GM12865 (cell line): ENCODE measurements around the gene DPP10.

Experiments used
- DNase-seq: peaks from one replicate; pipeline ENCODE4 v3.0.0; 2010; ENCODE audit warnings: low read depth
- H3K4me3 ChIP-seq: 2 replicates; pipeline ENCODE4 v1.5.1; 2011; ENCODE audit warnings: mild to moderate bottlenecking, low read depth, low read length, control low read depth
- CTCF ChIP-seq: IDR thresholded peaks from 2 replicates; pipeline ENCODE4 v1.5.1; 2011; ENCODE audit warnings: low read length, control low read depth, low read depth, inconsistent platforms; ENCODE audit not compliant: insufficient read depth; ENCODE audit errors: missing control alignments

The DPP10 gene

GRCh38 chr2:114553027-114553426 is 110.6 kb downstream of the DPP10 start:
- TF ChIP-seq CTCF = no peak
- H3K4me3 ChIP-seq = no peak overlapping the region
- DNase-seq = no peak

- TF ChIP-seq CTCF = no peak
- no peak overlapping the region for H3K4me3 ChIP-seq
- DNase-seq = no peak
Observed at GRCh38 chr2:114569166-114569565, 126.7 kb downstream of the DPP10 start.

- no peak overlapping the region for H3K4me3 ChIP-seq
- TF ChIP-seq CTCF = no peak
- DNase-seq = no peak
Observed at GRCh38 chr2:114577657-114578056, 135.2 kb downstream of the DPP10 start.

- no peak for TF ChIP-seq CTCF
- H3K4me3 ChIP-seq = no peak overlapping the region
- DNase-seq = no peak
Observed at GRCh38 chr2:114579542-114579941, 137.1 kb downstream of the DPP10 start.

- no peak for DNase-seq
- no peak for TF ChIP-seq CTCF
Observed at GRCh38 chr2:114580691-114581090, 138.2 kb downstream of the DPP10 start.

GRCh38 chr2:114598329-114598728 is 155.9 kb downstream of the DPP10 start:
- TF ChIP-seq CTCF = no peak
- no peak for DNase-seq
- no peak overlapping the region for H3K4me3 ChIP-seq

More at GRCh38 chr2:114580691-114581090, 138.2 kb downstream of the DPP10 start:
- H3K4me3 ChIP-seq = no peak overlapping the region

GRCh38 chr2:114609203-114609602 is 166.8 kb downstream of the DPP10 start:
- H3K4me3 ChIP-seq = no peak overlapping the region
- TF ChIP-seq CTCF = no peak
- no peak for DNase-seq
